CD14-positive monocyte (primary cell): Measurements from ENCODE around the gene UTP11. TPM values are rescaled to one million over a fixed set of nuclear protein-coding genes. Genes with fewer than 3 reads are reported as not detected.

ENCODE experiments used
- DNase-seq, 3 donors: peaks; one replicate each; pipeline ENCODE4 v3.0.0-alpha.2; 2011 to 2022
- H2AFZ ChIP-seq: 2 replicates; pipeline ENCODE4 v1.6.0; 2012; ENCODE audit warnings: mild to moderate bottlenecking, low read depth, low read length, inconsistent platforms; ENCODE audit not compliant: insufficient read depth, poor library complexity, severe bottlenecking
- H3K27ac ChIP-seq, 2 donors: 1 replicate in 1 of 2; 2 replicates in 1 of 2; pipeline ENCODE4 v1.5.1; 2012 to 2013; ENCODE audit warnings: low read length in 2 of 2, control low read depth in 1 of 2, inconsistent platforms in 1 of 2, low read depth in 1 of 2, mild to moderate bottlenecking in 1 of 2
- H3K27me3 ChIP-seq, 2 donors: one replicate each; pipeline versions ENCODE4 v1.6.0 to v1.6.1; 2011 to 2013; ENCODE audit warnings: low read length in 2 of 2; ENCODE audit not compliant: control insufficient read depth in 2 of 2, insufficient read depth in 2 of 2
- H3K36me3 ChIP-seq, 2 donors: replicated peaks in 1 of 2; 1 replicate in 1 of 2; 2 replicates in 1 of 2; pipeline versions ENCODE4 v1.5.1 to v1.6.1; 2012 to 2013; ENCODE audit warnings: low read length in 2 of 2, control low read depth in 1 of 2, inconsistent platforms in 1 of 2, mild to moderate bottlenecking in 1 of 2; ENCODE audit not compliant: insufficient read depth in 2 of 2, control insufficient read depth in 1 of 2
- H3K4me1 ChIP-seq, 2 donors: 1 replicate in 1 of 2; 2 replicates in 1 of 2; pipeline versions ENCODE4 v1.5.1 to v1.6.1; 2012 to 2013; ENCODE audit warnings: low read length in 2 of 2, control low read depth in 1 of 2, inconsistent platforms in 1 of 2, mild to moderate bottlenecking in 1 of 2, moderate library complexity in 1 of 2; ENCODE audit not compliant: insufficient read depth in 2 of 2, control insufficient read depth in 1 of 2
- H3K4me2 ChIP-seq: replicated peaks from 2 replicates; pipeline ENCODE3; 2012; ENCODE audit warnings: low read length, moderate library complexity, mild to moderate bottlenecking; ENCODE audit not compliant: poor library complexity, severe bottlenecking; ENCODE audit errors: extremely low read depth
- H3K4me3 ChIP-seq, 3 experiments: fragments of 200-600 bp in 1 of 3; sonication (generic) in 1 of 3; replicated peaks in 1 of 3; 1 replicate in 2 of 3; 2 replicates in 1 of 3; pipeline ENCODE4 v1.5.1; 2011 to 2013; ENCODE audit warnings: low read length in 3 of 3, mild to moderate bottlenecking in 3 of 3, control low read depth in 2 of 3, low read depth in 2 of 3, inconsistent platforms in 1 of 3, moderate library complexity in 1 of 3
- H3K79me2 ChIP-seq: 2 replicates; pipeline ENCODE4 v1.6.0; 2012; ENCODE audit warnings: mild to moderate bottlenecking, control low read depth, inconsistent platforms, low read length, moderate library complexity; ENCODE audit not compliant: insufficient read depth
- H3K9ac ChIP-seq: 2 replicates; pipeline ENCODE4 v1.6.0; 2017; ENCODE audit warnings: low read length, mild to moderate bottlenecking; ENCODE audit not compliant: insufficient read depth, poor library complexity, severe bottlenecking
- H3K9me3 ChIP-seq, 2 donors: replicated peaks in 1 of 2; 1 replicate in 1 of 2; 2 replicates in 1 of 2; pipeline versions ENCODE4 v1.5.1 to v1.6.1; 2012 to 2013; ENCODE audit warnings: low read length in 2 of 2, control low read depth in 1 of 2; ENCODE audit not compliant: control insufficient read depth in 1 of 2, insufficient read depth in 1 of 2
- H4K20me1 ChIP-seq: 2 replicates; pipeline ENCODE4 v1.6.0; 2012; ENCODE audit warnings: mild to moderate bottlenecking, low read length, control low read depth, moderate library complexity; ENCODE audit not compliant: insufficient read depth
- H3K27ac Mint-ChIP-seq, 7 donors: one replicate each; pipeline ENCODE4 v1.8.0; 2020; ENCODE audit warnings: mild to moderate bottlenecking in 7 of 7, mixed read lengths in 7 of 7, moderate library complexity in 6 of 7, inconsistent platforms in 2 of 7
- H3K27me3 Mint-ChIP-seq, 3 donors: one replicate each; pipeline ENCODE4 v1.8.0; 2021 to 2022; ENCODE audit warnings: low read depth in 3 of 3, mild to moderate bottlenecking in 3 of 3, mixed read lengths in 3 of 3, moderate library complexity in 3 of 3, inconsistent platforms in 1 of 3
- H3K36me3 Mint-ChIP-seq, 2 donors: one replicate each; pipeline ENCODE4 v1.8.0; 2020; ENCODE audit warnings: mixed read lengths in 2 of 2, inconsistent platforms in 1 of 2, mild to moderate bottlenecking in 1 of 2
- H3K4me1 Mint-ChIP-seq: one replicate; pipeline ENCODE4 v1.8.0; 2020; ENCODE audit warnings: mild to moderate bottlenecking, mixed read lengths
- H3K4me3 Mint-ChIP-seq, 2 donors: one replicate each; pipeline ENCODE4 v1.8.0; 2020; ENCODE audit warnings: mild to moderate bottlenecking in 2 of 2, mixed read lengths in 2 of 2, moderate library complexity in 1 of 2
- H3K9me3 Mint-ChIP-seq, 7 donors: one replicate each; pipeline ENCODE4 v1.8.0; 2020 to 2022; ENCODE audit warnings: mixed read lengths in 7 of 7, mild to moderate bottlenecking in 6 of 7, moderate library complexity in 6 of 7, inconsistent platforms in 2 of 7
- WGBS: methylation state at CpG from one replicate; pipeline ENCODE4 v1.1.5; 2013; ENCODE audit warnings: missing lambda C conversion rate; ENCODE audit not compliant: insufficient coverage; 5-methylcytosine and 5-hydroxymethylcytosine counted together
- intact Hi-C, 2 donors: fragments of 100-400 bp; cut with micrococcal nuclease; formaldehyde crosslinking; loops; one replicate each; pipeline versions ENCODE4 v1.15.0 to v1.15.1; 2023
- polyA plus RNA-seq, 3 donors: library from polyadenylated mRNA; depleted of rRNA in 1 of 3; unstranded in 2 of 3; stranded (reverse) in 1 of 3; fragments of 300-500 nt in 2 of 3; fragments of >200 nt in 1 of 3; fragmentation: Illumina TruSeq in 2 of 3; gene quantifications; 1 replicate in 2 of 3; 2 replicates in 1 of 3; pipeline ENCODE4 v1.2.3, GENCODE V29; 2012 to 2021
- TF ChIP-seq, protein P1 (sequence below): fragments of 200-600 bp; IDR thresholded peaks from one replicate; pipeline ENCODE4 v1.8.0; 2022; ENCODE audit warnings: antibody characterized with exemption, mild to moderate bottlenecking

Gene UTP11
- polyA plus RNA-seq, 3 donors: 10.9 to 26.0 (median 20.5) TPM

DNA sequence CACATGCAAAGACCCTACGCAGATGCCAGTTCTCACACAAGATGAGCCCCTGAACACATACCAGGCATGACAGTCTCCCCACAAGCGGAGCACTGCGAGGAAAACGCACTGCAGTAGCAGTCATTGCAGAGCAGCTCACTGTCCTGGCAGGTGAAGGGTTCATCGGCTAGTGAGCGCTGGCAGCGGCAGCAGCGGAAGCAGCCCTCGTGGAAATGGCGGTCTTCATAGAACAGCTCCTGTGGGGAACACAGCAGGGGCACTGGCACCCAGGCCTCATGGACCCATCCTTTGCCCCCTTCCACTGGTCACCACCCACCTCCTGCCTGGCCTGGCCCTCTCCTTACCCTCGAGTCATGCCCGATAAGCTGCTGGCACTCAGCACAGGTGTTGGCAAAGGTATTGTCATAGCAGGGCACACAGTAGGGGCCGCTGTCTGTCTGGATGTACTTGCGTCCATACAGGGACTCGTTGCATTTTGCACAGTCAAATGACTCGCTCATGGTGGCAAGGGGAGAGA lies 13.6 kb upstream of the UTP11 start:
- DNase-seq: peak in 1 of 3 donors; percentile 55
- Histone ChIP-seq H4K20me1 (peaks cover 13% of the 10 kb centered on the region), H3K27me3 (no peaks in the 10 kb centered on the region), H3K9ac (peak overlapping the region; percentile 70), H3K4me1 (peaks cover 94 to 95% of the 10 kb centered on the region in 2 donors), H3K36me3 (peaks cover 19 to 20% of the 10 kb centered on the region in 2 donors), H3K27ac (peak overlapping the region; percentile 91 to 92), H2AFZ (no peak overlapping the region), H3K9me3 (no peaks in the 10 kb centered on the region), H3K79me2 (peaks cover 66% of the 10 kb centered on the region), H3K4me3 (peak overlapping the region in 1 of 3 experiments; percentile 61), H3K4me2 (peak overlapping the region; percentile 79)
- Mint-ChIP-seq H3K4me1 (peaks cover 86% of the 10 kb centered on the region), H3K9me3 (no peaks in the 10 kb centered on the region), H3K27ac (peak overlapping the region; percentile 93 to 98 (median 97)), H3K36me3 (peaks cover 36 to 37% of the 10 kb centered on the region in 2 donors), H3K27me3 (peaks cover 0 to 3% (median 0%) of the 10 kb centered on the region in 3 donors), H3K4me3 (peak overlapping the region; percentile 64 to 88)
- TF ChIP-seq, protein P1, sequence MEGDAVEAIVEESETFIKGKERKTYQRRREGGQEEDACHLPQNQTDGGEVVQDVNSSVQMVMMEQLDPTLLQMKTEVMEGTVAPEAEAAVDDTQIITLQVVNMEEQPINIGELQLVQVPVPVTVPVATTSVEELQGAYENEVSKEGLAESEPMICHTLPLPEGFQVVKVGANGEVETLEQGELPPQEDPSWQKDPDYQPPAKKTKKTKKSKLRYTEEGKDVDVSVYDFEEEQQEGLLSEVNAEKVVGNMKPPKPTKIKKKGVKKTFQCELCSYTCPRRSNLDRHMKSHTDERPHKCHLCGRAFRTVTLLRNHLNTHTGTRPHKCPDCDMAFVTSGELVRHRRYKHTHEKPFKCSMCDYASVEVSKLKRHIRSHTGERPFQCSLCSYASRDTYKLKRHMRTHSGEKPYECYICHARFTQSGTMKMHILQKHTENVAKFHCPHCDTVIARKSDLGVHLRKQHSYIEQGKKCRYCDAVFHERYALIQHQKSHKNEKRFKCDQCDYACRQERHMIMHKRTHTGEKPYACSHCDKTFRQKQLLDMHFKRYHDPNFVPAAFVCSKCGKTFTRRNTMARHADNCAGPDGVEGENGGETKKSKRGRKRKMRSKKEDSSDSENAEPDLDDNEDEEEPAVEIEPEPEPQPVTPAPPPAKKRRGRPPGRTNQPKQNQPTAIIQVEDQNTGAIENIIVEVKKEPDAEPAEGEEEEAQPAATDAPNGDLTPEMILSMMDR: no peak
- intact Hi-C loops: no loop called here
- WGBS: 73% methylated on average over 16 of the region's 16 CpGs

DNA sequence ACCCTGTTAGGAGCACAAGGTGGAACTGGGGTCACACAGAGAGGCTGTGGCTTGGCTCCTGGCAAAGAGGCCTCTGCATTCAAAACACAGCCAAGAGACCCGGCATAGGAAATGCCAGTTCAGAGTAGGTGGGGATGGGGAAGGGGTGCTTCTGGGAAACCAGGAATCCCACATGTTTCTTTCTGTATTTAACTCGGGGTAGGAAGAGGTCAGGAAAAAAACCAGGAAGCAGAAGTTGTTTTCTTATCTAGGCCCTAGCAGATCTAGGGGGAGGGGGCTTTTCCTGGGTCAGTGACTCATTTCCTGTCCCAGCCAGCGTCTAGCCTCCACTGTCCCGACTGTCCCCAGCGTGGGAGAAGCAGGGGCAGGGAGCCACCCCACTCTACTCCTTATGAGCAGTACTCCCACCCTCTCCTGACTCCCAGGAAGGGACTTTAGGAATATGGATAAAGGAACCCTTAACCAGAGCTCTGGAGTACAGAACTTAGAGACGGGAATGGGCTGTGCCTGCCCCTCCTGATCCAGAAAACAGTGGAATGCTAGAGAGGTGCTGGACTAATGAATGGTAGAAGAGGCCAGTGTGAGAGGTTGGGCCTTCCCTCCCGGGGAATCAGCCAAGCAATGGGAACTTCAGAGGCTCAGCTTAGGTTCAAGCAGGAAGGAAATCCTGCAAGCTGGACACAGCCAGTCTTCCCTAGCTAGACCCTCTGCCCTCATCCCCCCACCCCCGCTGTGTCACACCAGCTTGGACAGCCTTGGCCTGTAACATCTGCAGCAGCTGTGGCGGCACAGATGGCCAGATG lies 12.9 kb upstream of the UTP11 start:
- TF ChIP-seq, protein P1: no peak
- H3K36me3 Mint-ChIP-seq: peaks cover 31 to 34% of the 10 kb centered on the region in 2 donors
- H3K4me3 Mint-ChIP-seq: peak overlapping the region; percentile 64 to 88
- peaks cover 73% of the 10 kb centered on the region for H3K79me2 ChIP-seq
- H3K27me3 ChIP-seq: no peaks in the 10 kb centered on the region
- peak; percentile 70 to 94 (median 92) for DNase-seq
- 0% methylated on average over 4 of the region's 9 CpGs for WGBS
- peaks cover 20% of the 10 kb centered on the region for H4K20me1 ChIP-seq
- H3K4me2 ChIP-seq: peak overlapping the region; percentile 79
- peaks cover 91% of the 10 kb centered on the region for H3K4me1 Mint-ChIP-seq
- peaks cover 93 to 99% of the 10 kb centered on the region in 2 donors for H3K4me1 ChIP-seq
- intact Hi-C loops: loop anchor here in 1 of 2 donors (10.0 kb wide), 1 partner anchor 185 kb away; no protein-coding TSS in a partner anchor
- H2AFZ ChIP-seq: peak overlapping the region; percentile 9
- peak overlapping the region; percentile 10 to 61 (median 11) for H3K4me3 ChIP-seq
- peak overlapping the region; percentile 91 to 92 for H3K27ac ChIP-seq
- H3K9me3 ChIP-seq: no peaks in the 10 kb centered on the region
- H3K9me3 Mint-ChIP-seq: no peaks in the 10 kb centered on the region
- peaks cover 19 to 20% of the 10 kb centered on the region in 2 donors for H3K36me3 ChIP-seq
- H3K27ac Mint-ChIP-seq: peak overlapping the region; percentile 93 to 98 (median 97)
- peak overlapping the region; percentile 70 for H3K9ac ChIP-seq
- peaks cover 0 to 3% (median 0%) of the 10 kb centered on the region in 3 donors for H3K27me3 Mint-ChIP-seq
